ENCODE measurements around the gene TSHZ1.

- TF ChIP-seq TEAD4 (IDR thresholded peaks at IDR 0.05) (no peak), EP300 (IDR thresholded peaks at IDR 0.05; ENCODE audit: borderline replicate concordance) (no peak), FOXM1 (IDR thresholded peaks at IDR 0.05; ENCODE audit: borderline replicate concordance, low read depth) (no peak), YY1 (IDR thresholded peaks at IDR 0.05; ENCODE audit: low read depth) (no peak), TAF1 (IDR thresholded peaks at IDR 0.05; ENCODE audit: low read depth) (no peak), NFIC (IDR thresholded peaks at IDR 0.05) (no peak), CEBPB (IDR thresholded peaks at IDR 0.05) (no peak), RAD21 (IDR thresholded peaks at IDR 0.05; ENCODE audit: low read depth) (no peak)
- TF ChIP-seq, protein P1, sequence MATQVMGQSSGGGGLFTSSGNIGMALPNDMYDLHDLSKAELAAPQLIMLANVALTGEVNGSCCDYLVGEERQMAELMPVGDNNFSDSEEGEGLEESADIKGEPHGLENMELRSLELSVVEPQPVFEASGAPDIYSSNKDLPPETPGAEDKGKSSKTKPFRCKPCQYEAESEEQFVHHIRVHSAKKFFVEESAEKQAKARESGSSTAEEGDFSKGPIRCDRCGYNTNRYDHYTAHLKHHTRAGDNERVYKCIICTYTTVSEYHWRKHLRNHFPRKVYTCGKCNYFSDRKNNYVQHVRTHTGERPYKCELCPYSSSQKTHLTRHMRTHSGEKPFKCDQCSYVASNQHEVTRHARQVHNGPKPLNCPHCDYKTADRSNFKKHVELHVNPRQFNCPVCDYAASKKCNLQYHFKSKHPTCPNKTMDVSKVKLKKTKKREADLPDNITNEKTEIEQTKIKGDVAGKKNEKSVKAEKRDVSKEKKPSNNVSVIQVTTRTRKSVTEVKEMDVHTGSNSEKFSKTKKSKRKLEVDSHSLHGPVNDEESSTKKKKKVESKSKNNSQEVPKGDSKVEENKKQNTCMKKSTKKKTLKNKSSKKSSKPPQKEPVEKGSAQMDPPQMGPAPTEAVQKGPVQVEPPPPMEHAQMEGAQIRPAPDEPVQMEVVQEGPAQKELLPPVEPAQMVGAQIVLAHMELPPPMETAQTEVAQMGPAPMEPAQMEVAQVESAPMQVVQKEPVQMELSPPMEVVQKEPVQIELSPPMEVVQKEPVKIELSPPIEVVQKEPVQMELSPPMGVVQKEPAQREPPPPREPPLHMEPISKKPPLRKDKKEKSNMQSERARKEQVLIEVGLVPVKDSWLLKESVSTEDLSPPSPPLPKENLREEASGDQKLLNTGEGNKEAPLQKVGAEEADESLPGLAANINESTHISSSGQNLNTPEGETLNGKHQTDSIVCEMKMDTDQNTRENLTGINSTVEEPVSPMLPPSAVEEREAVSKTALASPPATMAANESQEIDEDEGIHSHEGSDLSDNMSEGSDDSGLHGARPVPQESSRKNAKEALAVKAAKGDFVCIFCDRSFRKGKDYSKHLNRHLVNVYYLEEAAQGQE (IDR thresholded peaks at IDR 0.05; ENCODE audit: low read depth), result no peak
- TF ChIP-seq, protein P2, sequence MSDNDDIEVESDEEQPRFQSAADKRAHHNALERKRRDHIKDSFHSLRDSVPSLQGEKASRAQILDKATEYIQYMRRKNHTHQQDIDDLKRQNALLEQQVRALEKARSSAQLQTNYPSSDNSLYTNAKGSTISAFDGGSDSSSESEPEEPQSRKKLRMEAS (IDR thresholded peaks at IDR 0.05), result no peak
These were observed 61.4 kb downstream of the TSHZ1 start for GRCh38 chr18:75271952-75272351.
